K562 (cell line): ENCODE results near the gene NBEAL2. TPM values are rescaled to one million over a fixed set of nuclear protein-coding genes. Genes with fewer than 3 reads are reported as not detected.

Source experiments
- ATAC-seq: fragments of 200-7000 bp; cut with Tn5 transposase; 3 replicates; pipeline ENCODE4 v1.9.1; 2020; ENCODE audit warnings: moderate library complexity
- BruUV-seq: library from RNA; stranded (reverse); fragments of 400-500 nt; replicated peaks from 2 replicates; lab custom pipeline; 2021; lab: Mats Ljungman, UMichigan
- CTCF ChIA-PET: fragments of 300-600 bp; formaldehyde crosslinking; extraction: SDS; loops from one replicate; lab custom pipeline; 2021; ENCODE audit warnings: low intra/inter-chr PET ratio; lab: Yijun Ruan, JAX
- POLR2A ChIA-PET: fragments of 300-600, 350-650 bp; sonication (Branson Sonifier 250); formaldehyde crosslinking; extraction: SDS; loops from one replicate; lab custom pipeline; 2021; ENCODE audit warnings: antibody characterized with exemption, inconsistent platforms; lab: Yijun Ruan, JAX
- DNase-seq, 4 experiments: peaks; one replicate each; pipeline versions ENCODE4 v3.0.0 to v3.0.0-alpha.2; 2011 to 2018; ENCODE audit warnings: low spot score in 3 of 4, mixed read lengths in 3 of 4; ENCODE audit errors: extremely low read depth in 1 of 4
- FAIRE-seq: peaks from 2 replicates; lab custom pipeline; 2011; peaks lifted over from hg19 to GRCh38; lab: Jason Lieb, UNC
- H2AFZ ChIP-seq: 2 replicates; pipeline ENCODE4 v1.6.0; 2011; ENCODE audit warnings: low read depth, low read length, control low read depth, inconsistent platforms
- H3K27ac ChIP-seq: fragments of 200-600 bp; 3 replicates; pipeline ENCODE4 v1.8.0; 2011; ENCODE audit warnings: low read depth, mild to moderate bottlenecking, control low read depth, inconsistent platforms, low read length, moderate library complexity, mixed read lengths; ENCODE audit errors: extremely low read depth
- H3K27me3 ChIP-seq, 2 experiments: fragments of 300-600 bp in 1 of 2; 2 replicates in 1 of 2; 3 replicates in 1 of 2; pipeline versions ENCODE4 v1.6.0 to v1.8.0; 2011; ENCODE audit warnings: inconsistent platforms in 2 of 2, low read length in 2 of 2, mild to moderate bottlenecking in 1 of 2, mixed read lengths in 1 of 2, moderate library complexity in 1 of 2; ENCODE audit not compliant: control insufficient read depth in 2 of 2, insufficient read depth in 2 of 2
- H3K36me3 ChIP-seq: fragments of 300-600 bp; 3 replicates; pipeline ENCODE4 v1.8.0; 2011; ENCODE audit warnings: mild to moderate bottlenecking, low read length, inconsistent platforms; ENCODE audit not compliant: control insufficient read depth, insufficient read depth
- H3K4me1 ChIP-seq, 2 experiments: fragments of 200-600 bp in 1 of 2; replicated peaks in 1 of 2; 2 replicates in 1 of 2; 3 replicates in 1 of 2; pipeline versions ENCODE4 v1.5.1 to v1.8.0; 2011; ENCODE audit warnings: inconsistent platforms in 2 of 2, low read length in 2 of 2, mild to moderate bottlenecking in 1 of 2, mixed read lengths in 1 of 2, moderate library complexity in 1 of 2; ENCODE audit not compliant: control insufficient read depth in 2 of 2, insufficient read depth in 2 of 2
- H3K4me2 ChIP-seq: 2 replicates; pipeline ENCODE4 v1.6.1; 2011; ENCODE audit warnings: low read length, control low read depth, inconsistent platforms, mixed read lengths; ENCODE audit not compliant: insufficient read depth
- H3K4me3 ChIP-seq: fragments of 200-600 bp; sonication (generic), shearing (Covaris generic); 2 replicates; pipeline ENCODE4 v1.5.1; 2016; ENCODE audit warnings: control low read depth, inconsistent platforms
- H3K79me2 ChIP-seq: fragments of 200-600 bp; 3 replicates; pipeline ENCODE4 v1.8.0; 2011; ENCODE audit warnings: low read length, inconsistent platforms; ENCODE audit not compliant: control insufficient read depth, insufficient read depth
- H3K9ac ChIP-seq, 2 experiments: 2 replicates each; pipeline versions ENCODE4 v1.6.0 to v1.6.1; 2011; ENCODE audit warnings: low read depth in 2 of 2, low read length in 2 of 2, control low read depth in 1 of 2, inconsistent platforms in 1 of 2, mild to moderate bottlenecking in 1 of 2, mixed read lengths in 1 of 2; ENCODE audit not compliant: insufficient read depth in 1 of 2
- H3K9me1 ChIP-seq: one replicate; pipeline ENCODE4 v1.6.0; 2011; ENCODE audit warnings: inconsistent platforms, mild to moderate bottlenecking, low read length, moderate library complexity; ENCODE audit not compliant: control insufficient read depth, insufficient read depth
- H3K9me3 ChIP-seq: replicated peaks from 2 replicates; pipeline ENCODE4 v1.5.1; 2011; ENCODE audit warnings: low read depth, low read length, inconsistent platforms; ENCODE audit not compliant: control insufficient read depth, insufficient read depth
- H4K20me1 ChIP-seq: replicated peaks from 2 replicates; pipeline ENCODE4 v1.6.1; 2011; ENCODE audit warnings: low read length, inconsistent platforms, mixed read lengths; ENCODE audit not compliant: control insufficient read depth, insufficient read depth
- FOSL1 ChIP-seq: fragments of 200-800 bp; sonication (Bioruptor generic); conservative IDR thresholded peaks from 2 replicates; pipeline ENCODE4 v1.6.1; 2016; ENCODE audit warnings: missing genetic modification characterization, missing compliant biosample characterization
- FOXA3 ChIP-seq, 2 experiments: fragments of 450-650 bp in 1 of 2; sonication (generic) in 1 of 2; formaldehyde crosslinking; IDR thresholded peaks in 1 of 2; conservative IDR thresholded peaks in 1 of 2; 2 replicates each; pipeline versions ENCODE4 v1.4.0 to v1.8.0; 2020 to 2022; ENCODE audit warnings: mild to moderate bottlenecking in 2 of 2, missing genetic modification reagents in 1 of 2
- GABPB1 ChIP-seq: sonication (generic); formaldehyde crosslinking; IDR thresholded peaks from 2 replicates; pipeline ENCODE4 v1.8.0; 2022; ENCODE audit warnings: mild to moderate bottlenecking, missing genetic modification reagents
- HMG20A ChIP-seq: fragments of 450-650 bp; formaldehyde crosslinking; conservative IDR thresholded peaks from 2 replicates; pipeline ENCODE4 v1.4.0; 2020; ENCODE audit warnings: mild to moderate bottlenecking, mixed read lengths
- KDM2B ChIP-seq: fragments of 250-450 bp; sonication (Bioruptor Pico); IDR thresholded peaks from 2 replicates; pipeline ENCODE4 v1.8.0; 2021; ENCODE audit warnings: mild to moderate bottlenecking, moderate library complexity
- MAFF ChIP-seq: IDR thresholded peaks from 2 replicates; pipeline ENCODE4 v1.6.1; 2012; ENCODE audit warnings: low read length, improper control_type of control experiment
- MAZ ChIP-seq, 2 experiments: fragments of 450-650 bp in 1 of 2; sonication (generic) in 1 of 2; formaldehyde crosslinking; IDR thresholded peaks in 1 of 2; conservative IDR thresholded peaks in 1 of 2; 2 replicates each; pipeline versions ENCODE4 v1.4.0 to v1.5.0; 2020; ENCODE audit warnings: mild to moderate bottlenecking in 1 of 2, missing genetic modification reagents in 1 of 2
- NFIX ChIP-seq: fragments of 250-450 bp; sonication (Bioruptor Pico); IDR thresholded peaks from 2 replicates; pipeline ENCODE4 v1.4.0; 2020; ENCODE audit warnings: low read depth, mild to moderate bottlenecking, moderate library complexity
- PHTF2 ChIP-seq: fragments of 250-450 bp; sonication (Bioruptor Pico); IDR thresholded peaks from 2 replicates; pipeline ENCODE4 v1.5.0; 2021; ENCODE audit warnings: mild to moderate bottlenecking
- THRB ChIP-seq: fragments of 450-650 bp; formaldehyde crosslinking; conservative IDR thresholded peaks from 2 replicates; pipeline ENCODE4 v1.4.0; 2022; ENCODE audit warnings: mild to moderate bottlenecking, missing genetic modification characterization
- ZNF785 ChIP-seq: fragments of 250-450 bp; sonication (Bioruptor Pico); IDR thresholded peaks from 2 replicates; pipeline ENCODE4 v1.4.0; 2020; ENCODE audit warnings: mild to moderate bottlenecking
- WGBS: fragments of 100-300 bp; shearing (Covaris generic); methylation state at CpG from one replicate; pipeline ENCODE4 v1.1.6; 2016; ENCODE audit warnings: low coverage, mixed read lengths; ENCODE audit not compliant: insufficient coverage; ENCODE audit errors: missing lambda C conversion rate; 5-methylcytosine and 5-hydroxymethylcytosine counted together
- in situ Hi-C: fragments of 300-500 bp; cut with MboI; formaldehyde crosslinking; loops from 4 replicates; pipeline ENCODE4 v1.15.0; 2018; ENCODE audit warnings: inconsistent platforms, mixed read lengths
- intact Hi-C: fragments of 100-400 bp; cut with micrococcal nuclease; formaldehyde crosslinking; loops from 2 replicates; pipeline ENCODE4 v1.14.2; 2022
- polyA plus RNA-seq, 8 experiments: library from polyadenylated mRNA; depleted of rRNA in 4 of 8; stranded (reverse) in 5 of 8; unstranded in 3 of 8; fragments of >200 nt; fragmentation: Nextera tagmentation in 2 of 8; fragmentation: Illumina TruSeq in 1 of 8; extraction: Ambion mirVana in 2 of 8; extraction: Trizol in 1 of 8; gene quantifications; 2 replicates each; pipeline versions ENCODE4 v1.2.1 to v1.2.3, GENCODE V29; 2011 to 2014; ENCODE audit warnings: inconsistent platforms in 1 of 8, missing spikeins in 1 of 8
- total RNA-seq, 7 experiments: library from RNA; depleted of rRNA in 6 of 7; stranded (reverse); fragments of >200 nt in 6 of 7; fragmentation: Illumina TruSeq in 2 of 7; extraction: Trizol in 2 of 7; gene quantifications; 2 replicates each; pipeline versions ENCODE4 v1.2.1 to v1.2.3, GENCODE V29; 2011 to 2021; ENCODE audit warnings: low replicate concordance in 1 of 7
- TF ChIP-seq, protein P1 (sequence below), 2 experiments: fragments of 150-350 bp in 1 of 2; IDR thresholded peaks; 2 replicates each; pipeline ENCODE4 v1.6.1; 2012 to 2016; ENCODE audit warnings: low read depth in 2 of 2, low read length in 2 of 2, mild to moderate bottlenecking in 1 of 2, moderate library complexity in 1 of 2
- TF ChIP-seq, protein P2 (sequence below): sonication (generic); formaldehyde crosslinking; IDR thresholded peaks from 2 replicates; pipeline ENCODE4 v1.9.0; 2022; ENCODE audit warnings: mild to moderate bottlenecking, missing genetic modification reagents

Gene NBEAL2
- total and polyA plus RNA-seq, 9 of the 15 experiments (the other 6 are each of a cell fraction or from before 2014, with no cell fraction given) = 0.06 to 114 (median 29.6) TPM

DNA sequence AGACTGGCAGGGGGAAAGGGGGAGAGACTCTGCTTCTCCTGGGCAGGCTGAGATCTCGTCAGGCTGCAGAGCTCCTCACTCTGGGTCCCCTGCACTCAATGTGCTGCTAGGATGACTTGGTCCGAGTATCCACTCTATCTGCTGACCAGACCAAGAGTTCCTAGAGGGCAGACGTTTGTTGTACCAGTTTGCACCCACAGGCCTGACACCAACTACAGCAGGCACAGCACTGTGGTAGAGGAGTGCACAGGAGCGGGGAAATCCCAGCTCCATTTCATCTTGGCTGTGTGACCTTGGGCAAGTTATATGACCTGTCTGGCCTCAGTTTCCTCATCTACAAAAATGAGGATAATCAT lies 31.9 kb upstream of the NBEAL2 start (continued):
- peak; percentile 72; the same call in 1 of the 2 replicates for TF ChIP-seq FOSL1
- TF ChIP-seq ZNF785 (CRISPR knock-in tag) = no peak
- no peak for TF ChIP-seq PHTF2 (CRISPR knock-in tag)
- TF ChIP-seq NFIX (CRISPR knock-in tag) = no peak
- 0 out of 2 replicates have a peak, but pooled peaks have one; percentile 4 for TF ChIP-seq THRB
- no peak for TF ChIP-seq KDM2B
- no peak for TF ChIP-seq HMG20A

GRCh38 chr3:46947981-46948791 lies 31.3 kb upstream of the NBEAL2 start:
- Histone ChIP-seq H3K9me3 (no peaks in the 10 kb centered on the region), H3K36me3 (peaks cover 62% of the 10 kb centered on the region), H3K9me1 (peaks cover 36% of the 10 kb centered on the region), H3K4me2 (peak overlapping the region; percentile 75), H4K20me1 (peaks cover 80% of the 10 kb centered on the region), H2AFZ (no peak overlapping the region), H3K4me3 (no peak overlapping the region), H3K27me3 (no peaks in the 10 kb centered on the region), H3K79me2 (peaks cover 97% of the 10 kb centered on the region), H3K4me1 (peaks cover 54 to 81% of the 10 kb centered on the region in 2 experiments), H3K9ac (peak overlapping the region; percentile 21 to 89; a peak in 3 of 4 replicates), H3K27ac (peak overlapping the region; percentile 61)
- 14% methylated on average over 18 of the region's 19 CpGs for WGBS
- in situ Hi-C loops = no loop called here
- FAIRE-seq (peak; percentile 90), DNase-seq (peak; percentile 79 to 91 (median 84)), ATAC-seq (peak; percentile 81)
- intact Hi-C loops = loop anchor here (1.0 to 2.0 kb wide), 2 partner anchors 31 to 39 kb away; partner anchors contain the start of gene NBEAL2
- BruUV-seq = no TSS peak
- ChIA-PET CTCF (no interaction called here), POLR2A (interaction anchor here (0.8 to 4.0 kb wide), 12 partner anchors 8 to 46 kb away, joined by 3 to 14 read pairs (median 6); no protein-coding TSS in a partner anchor)
- TF ChIP-seq, protein P1, sequence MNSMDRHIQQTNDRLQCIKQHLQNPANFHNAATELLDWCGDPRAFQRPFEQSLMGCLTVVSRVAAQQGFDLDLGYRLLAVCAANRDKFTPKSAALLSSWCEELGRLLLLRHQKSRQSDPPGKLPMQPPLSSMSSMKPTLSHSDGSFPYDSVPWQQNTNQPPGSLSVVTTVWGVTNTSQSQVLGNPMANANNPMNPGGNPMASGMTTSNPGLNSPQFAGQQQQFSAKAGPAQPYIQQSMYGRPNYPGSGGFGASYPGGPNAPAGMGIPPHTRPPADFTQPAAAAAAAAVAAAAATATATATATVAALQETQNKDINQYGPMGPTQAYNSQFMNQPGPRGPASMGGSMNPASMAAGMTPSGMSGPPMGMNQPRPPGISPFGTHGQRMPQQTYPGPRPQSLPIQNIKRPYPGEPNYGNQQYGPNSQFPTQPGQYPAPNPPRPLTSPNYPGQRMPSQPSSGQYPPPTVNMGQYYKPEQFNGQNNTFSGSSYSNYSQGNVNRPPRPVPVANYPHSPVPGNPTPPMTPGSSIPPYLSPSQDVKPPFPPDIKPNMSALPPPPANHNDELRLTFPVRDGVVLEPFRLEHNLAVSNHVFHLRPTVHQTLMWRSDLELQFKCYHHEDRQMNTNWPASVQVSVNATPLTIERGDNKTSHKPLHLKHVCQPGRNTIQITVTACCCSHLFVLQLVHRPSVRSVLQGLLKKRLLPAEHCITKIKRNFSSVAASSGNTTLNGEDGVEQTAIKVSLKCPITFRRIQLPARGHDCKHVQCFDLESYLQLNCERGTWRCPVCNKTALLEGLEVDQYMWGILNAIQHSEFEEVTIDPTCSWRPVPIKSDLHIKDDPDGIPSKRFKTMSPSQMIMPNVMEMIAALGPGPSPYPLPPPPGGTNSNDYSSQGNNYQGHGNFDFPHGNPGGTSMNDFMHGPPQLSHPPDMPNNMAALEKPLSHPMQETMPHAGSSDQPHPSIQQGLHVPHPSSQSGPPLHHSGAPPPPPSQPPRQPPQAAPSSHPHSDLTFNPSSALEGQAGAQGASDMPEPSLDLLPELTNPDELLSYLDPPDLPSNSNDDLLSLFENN (IDR thresholded peaks at IDR 0.05; ENCODE audit: low read depth in 2 of 2, low read length in 2 of 2) = no peak
- TF ChIP-seq, protein P2, sequence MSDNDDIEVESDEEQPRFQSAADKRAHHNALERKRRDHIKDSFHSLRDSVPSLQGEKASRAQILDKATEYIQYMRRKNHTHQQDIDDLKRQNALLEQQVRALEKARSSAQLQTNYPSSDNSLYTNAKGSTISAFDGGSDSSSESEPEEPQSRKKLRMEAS (CRISPR knock-in tag) = peak; percentile 83
- TF ChIP-seq GABPB1 (CRISPR knock-in tag) (no peak), MAZ (CRISPR knock-in tag; conservative IDR thresholded peaks at IDR 0.05 in 1 of 2, IDR thresholded peaks at IDR 0.05 in 1 of 2) (peak in 1 of 2 experiments; percentile 67; a peak in 3 of 4 replicates), FOXA3 (CRISPR knock-in tag; conservative IDR thresholded peaks at IDR 0.05 in 1 of 2, IDR thresholded peaks at IDR 0.05 in 1 of 2) (peak; percentile 77 to 82), MAFF (peak; percentile 23; the same call in 1 of the 2 replicates)
